Heart left ventricle (tissue), 16 donors: ENCODE measurements around the gene HUNK. TPM values are rescaled to one million over a fixed set of nuclear protein-coding genes. Genes with fewer than 3 reads are reported as not detected.

Experiments used
- ATAC-seq, 4 donors: fragments of 200-7000 bp; cut with Tn5 transposase; one replicate each; pipeline ENCODE4 v1.9.1; 2020 to 2022; ENCODE audit warnings: moderate library complexity in 4 of 4, mild to moderate bottlenecking in 3 of 4, moderate number of reproducible peaks in 1 of 4
- DNase-seq, 5 donors: peaks; one replicate each; pipeline ENCODE4 v3.0.0-alpha.2; 2020
- H3K27ac ChIP-seq, 12 donors: fragments of 200-600 bp; sonication (generic) in 4 of 12; one replicate each; pipeline versions ENCODE4 v1.5.0 to v1.8.0; 2016 to 2022; ENCODE audit warnings: mild to moderate bottlenecking in 2 of 12
- H3K27me3 ChIP-seq, 9 donors: fragments of 200-600 bp; sonication (generic) in 2 of 9; one replicate each; pipeline versions ENCODE4 v1.5.1 to v1.8.0; 2016 to 2022; ENCODE audit warnings: mild to moderate bottlenecking in 3 of 9
- H3K36me3 ChIP-seq, 9 donors: fragments of 200-600 bp; sonication (generic) in 2 of 9; one replicate each; pipeline versions ENCODE4 v1.5.0 to v1.8.0; 2018 to 2022; ENCODE audit warnings: mild to moderate bottlenecking in 2 of 9
- H3K4me1 ChIP-seq, 12 donors: fragments of 200-600 bp; sonication (generic) in 4 of 12; one replicate each; pipeline versions ENCODE4 v1.5.0 to v1.8.0; 2016 to 2022; ENCODE audit warnings: mild to moderate bottlenecking in 3 of 12
- H3K4me3 ChIP-seq, 12 donors: fragments of 200-600 bp; sonication (generic) in 4 of 12; one replicate each; pipeline versions ENCODE4 v1.5.0 to v1.8.0; 2017 to 2022; ENCODE audit warnings: mild to moderate bottlenecking in 9 of 12, moderate library complexity in 4 of 12
- H3K9me3 ChIP-seq, 12 donors: fragments of 200-600 bp; sonication (generic) in 4 of 12; one replicate each; pipeline versions ENCODE4 v1.5.0 to v1.8.0; 2016 to 2022; ENCODE audit warnings: mild to moderate bottlenecking in 1 of 12
- CTCF ChIP-seq, 12 donors: fragments of 200-600 bp; sonication (generic) in 4 of 12; IDR thresholded peaks; one replicate each; pipeline versions ENCODE4 v1.5.0 to v1.8.0; 2018 to 2022; ENCODE audit warnings: antibody characterized with exemption in 12 of 12, mild to moderate bottlenecking in 5 of 12
- POLR2A ChIP-seq, 2 donors: fragments of 450-650 bp; IDR thresholded peaks; one replicate each; pipeline ENCODE4 v1.6.1; 2017; ENCODE audit warnings: antibody characterized with exemption in 2 of 2, mild to moderate bottlenecking in 2 of 2, moderate library complexity in 2 of 2
- WGBS, 4 donors: extraction: QIAGEN DNeasy Blood & Tissue Kit in 2 of 4; methylation state at CpG; one replicate each; pipeline versions ENCODE4 v1.1.5 to v1.1.7; 2013 to 2018; 5-methylcytosine and 5-hydroxymethylcytosine counted together
- intact Hi-C, 10 donors: fragments of 100-400 bp; cut with DNase I; formaldehyde crosslinking; loops; one replicate each; pipeline versions ENCODE4 v1.11.1 to v1.14.2; 2022
- polyA plus RNA-seq, 2 donors: library from polyadenylated mRNA; stranded (reverse); fragments of 200-250 nt; gene quantifications; one replicate each; pipeline ENCODE4 v1.2.3, GENCODE V29; 2013
- total RNA-seq, 9 donors: library from RNA; depleted of rRNA in 2 of 9; stranded (reverse); fragments of >200 nt in 2 of 9; fragmentation: NEBNext Ultra II Directional in 3 of 9; extraction: Animal tissue kit (Norgen Biotek cat#: 25700) in 3 of 9; gene quantifications; one replicate each; pipeline versions ENCODE4 v1.1.0 to v1.2.4, GENCODE V29; 2016 to 2023
- donor health status: ischemic (EF 13 %, LVEDD 7.1; RV severe dilation, severe dysfunction).
- donor health status: healthy with polysubstance abuse.
- donor health status: DM: no; HTN: yes; CAD: no.
- donor health status: DM: no; HTN: no; CAD: no.
- donor health status: ischemic (EF 25% LVEDD 6.9; RV normal size, moderate dysfunction).
- donor health status: ischemic (EF 25% LVEDD 5.7; RV mildly dilated, moderate dysfunction).
- donor health status: healthy.
- donor health status: DM: yes; HTN: yes; CAD: no.
- donor health status: ischemic (EF 35%, LVEDD 5.7; RV mildly dilated, moderate dysfunction).
- donor health status: nonischemic (EF 11% LVEDD 7.7; RV severe dilation, severe dysfunction).
- donor health status: DM: yes; HTN: yes; CAD: no.
- donor health status: PGD.
- donor health status: ischemic (EF 29% LVEDD 5.4; RV normal size, mild dysfunction).
- donor health status: nonischemic (EF 23%, LVEDD 6.1; RV moderate dilation, normal function).

Gene HUNK
- total and polyA plus RNA-seq, 11 donors: 0.02 to 1.4 (median 0.22) TPM

GRCh38 chr21:31973402-31973944 lies 100.7 kb downstream of the HUNK start:
- Histone ChIP-seq H3K27ac (no peak overlapping the region), H3K4me1 (no peaks in the 10 kb centered on the region), H3K9me3 (peaks cover 0 to 9% (median 2%) of the 10 kb centered on the region in 12 donors), H3K27me3 (no peaks in the 10 kb centered on the region), H3K36me3 (no peaks in the 10 kb centered on the region), H3K4me3 (no peak overlapping the region)
- ATAC-seq (no peak), DNase-seq (no peak)
- intact Hi-C loops: no loop called here
- TF ChIP-seq POLR2A (IDR thresholded peaks at IDR 0.05) (no peak), CTCF (IDR thresholded peaks at IDR 0.05) (no peak)
- WGBS, 4 donors: 90 to 96% (median 94%) methylated on average over 6 of the region's 6 CpGs

GRCh38 chr21:31974454-31974985 lies 101.7 kb downstream of the HUNK start:
- Histone ChIP-seq H3K4me1 (no peaks in the 10 kb centered on the region), H3K9me3 (peaks cover 0 to 9% (median 2%) of the 10 kb centered on the region in 12 donors), H3K27me3 (no peaks in the 10 kb centered on the region), H3K36me3 (no peaks in the 10 kb centered on the region), H3K4me3 (no peak overlapping the region), H3K27ac (no peak overlapping the region)
- TF ChIP-seq CTCF (IDR thresholded peaks at IDR 0.05) (no peak), POLR2A (IDR thresholded peaks at IDR 0.05) (no peak)
- DNase-seq: no peak
- ATAC-seq: no peak
- intact Hi-C loops: no loop called here
- WGBS, 4 donors: 58 to 76% (median 72%) methylated on average over 16 of the region's 16 CpGs

- Histone ChIP-seq H3K36me3 (no peaks in the 10 kb centered on the region), H3K4me3 (no peak overlapping the region), H3K4me1 (no peaks in the 10 kb centered on the region), H3K27ac (no peak overlapping the region), H3K27me3 (no peaks in the 10 kb centered on the region), H3K9me3 (peaks cover 0 to 9% (median 2%) of the 10 kb centered on the region in 12 donors)
- ATAC-seq: no peak
- DNase-seq: no peak
- intact Hi-C loops: no loop called here
- 91 to 98% (median 93%) methylated on average over 6 of the region's 6 CpGs for WGBS, 4 donors
- TF ChIP-seq POLR2A (IDR thresholded peaks at IDR 0.05): no peak
- no peak for TF ChIP-seq CTCF (IDR thresholded peaks at IDR 0.05)
These were observed 102.7 kb downstream of the HUNK start for GRCh38 chr21:31975491-31975890.

GRCh38 chr21:31977816-31978215 lies 105.0 kb downstream of the HUNK start:
- no peak for TF ChIP-seq POLR2A (IDR thresholded peaks at IDR 0.05)
- TF ChIP-seq CTCF (IDR thresholded peaks at IDR 0.05): no peak
- Histone ChIP-seq H3K9me3 (peaks cover 0 to 9% (median under 1%) of the 10 kb centered on the region in 12 donors), H3K4me1 (no peaks in the 10 kb centered on the region), H3K36me3 (no peaks in the 10 kb centered on the region), H3K27me3 (no peaks in the 10 kb centered on the region), H3K4me3 (no peak overlapping the region), H3K27ac (no peak overlapping the region)
- DNase-seq (no peak), ATAC-seq (no peak)
- WGBS, 4 donors: 96 to 99% (median 97%) methylated on average over 7 of the region's 7 CpGs
- intact Hi-C loops: no loop called here
